ENCODE results near the gene ZP1.

DNA sequence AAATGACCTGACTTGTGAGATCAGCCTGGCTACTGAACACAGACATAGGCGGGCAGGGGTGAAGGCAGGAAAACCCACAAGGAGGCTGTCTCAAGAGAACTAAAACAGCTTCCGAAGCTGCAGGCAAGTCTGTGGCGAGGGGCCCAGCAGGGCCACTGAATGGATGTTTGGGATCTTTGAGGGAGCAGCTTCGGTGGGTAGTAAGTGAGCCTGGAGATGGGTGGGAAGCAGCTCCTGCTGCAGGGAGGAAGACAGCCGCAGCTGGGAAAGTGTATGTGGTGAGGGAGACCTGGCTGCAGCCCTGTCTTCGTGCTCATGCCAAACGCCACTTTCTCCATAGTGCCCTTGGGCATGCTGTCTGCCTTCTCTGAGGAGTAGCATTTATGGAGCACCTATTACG is 22.0 kb upstream of the ZP1 start:
- TF ChIP-seq, protein P1, sequence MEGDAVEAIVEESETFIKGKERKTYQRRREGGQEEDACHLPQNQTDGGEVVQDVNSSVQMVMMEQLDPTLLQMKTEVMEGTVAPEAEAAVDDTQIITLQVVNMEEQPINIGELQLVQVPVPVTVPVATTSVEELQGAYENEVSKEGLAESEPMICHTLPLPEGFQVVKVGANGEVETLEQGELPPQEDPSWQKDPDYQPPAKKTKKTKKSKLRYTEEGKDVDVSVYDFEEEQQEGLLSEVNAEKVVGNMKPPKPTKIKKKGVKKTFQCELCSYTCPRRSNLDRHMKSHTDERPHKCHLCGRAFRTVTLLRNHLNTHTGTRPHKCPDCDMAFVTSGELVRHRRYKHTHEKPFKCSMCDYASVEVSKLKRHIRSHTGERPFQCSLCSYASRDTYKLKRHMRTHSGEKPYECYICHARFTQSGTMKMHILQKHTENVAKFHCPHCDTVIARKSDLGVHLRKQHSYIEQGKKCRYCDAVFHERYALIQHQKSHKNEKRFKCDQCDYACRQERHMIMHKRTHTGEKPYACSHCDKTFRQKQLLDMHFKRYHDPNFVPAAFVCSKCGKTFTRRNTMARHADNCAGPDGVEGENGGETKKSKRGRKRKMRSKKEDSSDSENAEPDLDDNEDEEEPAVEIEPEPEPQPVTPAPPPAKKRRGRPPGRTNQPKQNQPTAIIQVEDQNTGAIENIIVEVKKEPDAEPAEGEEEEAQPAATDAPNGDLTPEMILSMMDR (IDR thresholded peaks at IDR 0.05) = no peak
- TF ChIP-seq POLR2A (IDR thresholded peaks at IDR 0.05; ENCODE audit: low read depth) = no peak
- no peak for TF ChIP-seq POLR2AphosphoS5 (IDR thresholded peaks at IDR 0.05)

All from esophagus muscularis mucosa (tissue), 3 donors.